Mammary epithelial cell (primary cell): ENCODE measurements around the gene TUT7.

ENCODE experiments used
- CTCF ChIP-seq, 2 donors: IDR thresholded peaks in 1 of 2; conservative IDR thresholded peaks in 1 of 2; 2 replicates each; pipeline ENCODE4 v1.5.1; 2011 to 2012; ENCODE audit warnings: inconsistent platforms in 2 of 2, low read length in 2 of 2, mild to moderate bottlenecking in 2 of 2, control low read depth in 1 of 2, low read depth in 1 of 2; ENCODE audit not compliant: insufficient read depth in 1 of 2; ENCODE audit errors: extremely low read depth in 1 of 2
- EZH2 ChIP-seq: IDR thresholded peaks from 2 replicates; pipeline ENCODE4 v1.6.1; 2012; ENCODE audit warnings: low read length, inconsistent platforms, borderline replicate concordance

- TF ChIP-seq CTCF (conservative IDR thresholded peaks at IDR 0.05 in 1 of 2, IDR thresholded peaks at IDR 0.05 in 1 of 2; ENCODE audit: extremely low read depth in 1 of 2, insufficient read depth in 1 of 2, low read depth in 1 of 2, low read length in 2 of 2) (no peak), EZH2 (no peak)
Observed at GRCh38 chr9:86318187-86318586, 36.0 kb downstream of the TUT7 start.
